ENCODE data around the gene ZFAND2B.

DNA sequence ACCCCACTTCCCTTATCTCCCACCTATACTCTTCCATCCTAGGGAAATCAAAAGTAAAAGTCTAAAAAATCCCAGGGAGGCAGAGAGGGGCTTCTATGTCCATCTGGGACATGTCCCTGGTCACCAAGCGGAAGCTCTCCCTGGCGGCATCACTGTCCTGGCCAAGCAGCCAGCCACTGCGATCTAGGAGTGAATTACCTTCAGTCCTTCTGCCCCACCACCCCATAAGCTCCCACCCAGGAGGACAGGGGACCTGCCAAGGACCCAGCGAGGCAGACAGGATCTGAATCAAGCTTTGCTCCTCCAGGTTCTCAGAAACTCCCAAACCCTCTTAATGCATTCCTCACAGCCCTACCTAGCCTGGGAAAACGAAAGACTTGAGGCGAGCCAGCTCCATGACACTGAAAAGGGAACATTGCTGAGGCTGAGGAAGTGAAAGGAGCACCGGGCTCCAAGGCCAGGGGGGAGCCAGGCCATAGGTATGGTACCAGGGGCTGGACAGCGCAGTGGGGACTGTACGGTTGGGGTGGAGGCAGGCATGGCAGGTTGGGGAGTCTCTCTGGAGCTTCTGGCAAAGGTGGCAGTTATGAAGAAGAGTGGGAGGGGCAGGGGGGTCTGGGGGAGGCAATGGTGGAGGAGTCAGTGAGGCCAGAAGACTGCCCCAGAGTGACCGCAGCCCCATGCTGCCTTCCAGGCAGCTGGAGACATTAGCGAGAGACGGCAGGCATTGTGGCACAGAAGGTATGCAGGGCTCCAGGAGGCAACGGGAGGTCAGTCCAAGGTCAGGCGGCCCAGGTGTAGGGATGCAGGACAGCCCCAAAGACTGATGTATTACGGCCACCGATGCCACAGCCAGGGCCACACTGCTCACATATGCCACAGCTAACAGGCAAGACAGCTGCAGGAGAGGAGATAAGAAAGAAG, 34.1 kb upstream of the ZFAND2B start:
- no peak for TF ChIP-seq CTCF (IDR thresholded peaks at IDR 0.05; ENCODE audit: poor library complexity)
- no peak for TF ChIP-seq EZH2 (IDR thresholded peaks at IDR 0.05; ENCODE audit: borderline replicate concordance)
- TF ChIP-seq EZH2phosphoT487 (IDR thresholded peaks at IDR 0.05; ENCODE audit: low read depth, severe bottlenecking, unreplicated experiment), result no peak

All from hepatocyte (in vitro differentiated cells).